ENCODE measurements around the gene PROZ.
"Not testable (repeated sequence)": the region's sequence is repeated elsewhere in the genome, so short reads cannot be mapped to it uniquely, and the experiment has no call there.

PROZ gene

GRCh38 chr13:113157929-113158747 is at the start of gene PROZ:
Gene PROZ, plus strand, starts transcription at chr13:113158648. Its CDS starts 13 bp downstream, at chr13:113158661.
- no peak for DNase-seq

- no peak for DNase-seq
Observed at GRCh38 chr13:113109151-113110047, 49.0 kb upstream of the PROZ start.

DNA sequence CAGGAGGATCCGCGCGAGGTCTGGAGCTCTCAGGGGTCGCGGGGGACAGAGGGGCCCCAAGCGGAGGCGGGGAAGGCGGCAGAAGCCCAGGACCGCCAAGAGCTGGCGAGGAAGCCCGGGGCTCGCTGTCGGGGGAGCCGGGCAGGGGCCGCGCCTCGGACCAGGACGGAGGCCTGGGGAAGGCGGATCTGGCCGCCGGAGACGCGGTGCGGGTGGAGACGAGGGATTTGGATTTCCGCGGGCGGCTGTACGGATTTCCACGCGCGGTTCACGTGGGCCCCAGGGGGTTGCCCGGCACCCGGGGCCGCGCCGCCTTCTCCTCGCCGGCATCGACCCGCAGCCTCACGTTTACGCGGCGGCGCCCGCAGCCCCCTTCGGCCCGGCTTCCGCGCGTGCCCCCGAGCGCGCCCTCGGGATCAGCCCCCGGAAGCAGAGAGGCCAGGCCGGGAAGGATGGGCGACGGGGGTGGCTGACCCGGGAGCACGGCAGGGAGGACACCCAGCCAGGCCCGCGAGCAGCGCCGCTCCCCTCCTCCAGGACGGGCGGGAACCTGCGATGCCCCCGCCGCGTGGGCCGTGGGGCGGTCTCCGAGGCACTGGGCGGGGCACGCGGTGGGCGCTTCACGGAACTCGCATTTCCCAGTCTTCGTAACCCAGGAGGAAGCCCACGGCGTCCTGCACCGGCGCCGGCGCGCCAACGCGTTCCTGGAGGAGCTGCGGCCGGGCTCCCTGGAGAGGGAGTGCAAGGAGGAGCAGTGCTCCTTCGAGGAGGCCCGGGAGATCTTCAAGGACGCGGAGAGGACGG is 48.2 kb upstream of the PROZ start:
- peak; percentile 17 for DNase-seq

- no peak for DNase-seq
Observed at GRCh38 chr13:113110852-113111315, 47.6 kb upstream of the PROZ start.

GRCh38 chr13:113111821-113112220 is 46.6 kb upstream of the PROZ start:
- not testable (repeated sequence) for DNase-seq

- not testable (repeated sequence) for DNase-seq
Observed at GRCh38 chr13:113112475-113112874, 46.0 kb upstream of the PROZ start.

DNA sequence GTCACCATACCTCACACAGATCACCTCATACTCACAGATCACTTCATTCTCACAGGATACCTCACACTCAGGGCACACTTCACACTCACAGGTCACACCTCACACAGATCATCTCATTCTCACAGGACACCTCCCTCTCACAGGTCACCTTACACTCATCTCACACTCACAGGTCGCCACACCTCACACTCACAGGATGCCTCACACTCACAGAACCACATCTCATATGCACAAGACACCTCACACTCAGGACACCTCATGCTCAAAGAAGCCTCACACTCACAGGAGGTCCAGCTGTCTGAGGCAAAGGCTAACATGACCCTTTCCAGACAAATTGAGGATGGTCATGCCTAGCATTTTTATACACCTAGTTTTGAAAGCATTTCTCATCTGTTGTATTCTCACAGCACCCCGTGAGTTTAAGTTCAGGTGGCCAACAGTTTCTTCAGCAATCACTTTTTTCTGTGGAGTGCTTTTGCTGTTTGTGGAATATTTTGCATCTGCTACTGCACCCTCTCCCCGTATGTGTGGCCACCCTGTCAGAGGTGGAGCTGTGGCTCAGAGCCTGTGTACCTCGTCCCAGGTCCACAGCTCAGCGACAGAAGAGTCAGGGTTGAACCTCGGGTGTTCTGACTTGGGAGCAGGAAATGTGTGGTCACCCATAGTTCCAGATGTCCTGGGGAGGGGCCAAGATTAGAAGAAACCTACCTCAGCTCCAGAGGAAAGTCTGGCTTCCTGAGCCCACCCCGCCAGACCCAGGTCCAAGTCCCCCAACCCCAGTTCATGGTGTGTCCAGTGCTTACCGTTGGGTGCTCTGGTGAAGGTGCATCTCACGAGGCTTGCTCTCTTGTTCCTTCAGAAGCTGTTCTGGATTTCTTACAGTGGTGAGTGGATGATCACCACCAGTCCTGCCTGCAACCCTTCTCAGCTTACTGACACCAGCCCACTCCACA is 45.3 kb upstream of the PROZ start:
- no peak for DNase-seq

DNA sequence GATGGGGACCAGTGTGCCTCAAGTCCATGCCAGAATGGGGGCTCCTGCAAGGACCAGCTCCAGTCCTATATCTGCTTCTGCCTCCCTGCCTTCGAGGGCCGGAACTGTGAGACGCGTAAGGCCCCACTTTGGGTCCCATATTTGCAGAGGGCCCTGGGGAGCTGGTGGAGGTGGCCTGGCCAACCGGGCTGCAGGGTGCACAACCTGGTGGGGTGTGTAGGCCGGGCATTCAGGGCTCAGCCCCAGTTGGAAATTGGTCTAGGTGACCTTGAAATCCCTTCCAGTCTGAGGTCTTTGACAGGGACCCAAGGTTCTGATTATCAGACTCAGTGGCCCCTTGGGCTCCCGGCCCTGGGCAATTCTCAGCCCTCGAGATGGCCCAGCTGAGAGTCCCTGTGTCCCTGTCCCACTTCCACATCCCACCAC is 44.6 kb upstream of the PROZ start:
- no peak for DNase-seq

GRCh38 chr13:113114511-113115362 is 43.7 kb upstream of the PROZ start:
- no peak for DNase-seq

GRCh38 chr13:113115363-113116205 is 42.9 kb upstream of the PROZ start:
- DNase-seq = no peak

GRCh38 chr13:113116206-113116800 is 42.1 kb upstream of the PROZ start:
- DNase-seq = no peak

- DNase-seq = no peak
Observed at GRCh38 chr13:113116871-113117271, 41.6 kb upstream of the PROZ start.

- no peak for DNase-seq
Observed at GRCh38 chr13:113117335-113117872, 41.0 kb upstream of the PROZ start.

DNA sequence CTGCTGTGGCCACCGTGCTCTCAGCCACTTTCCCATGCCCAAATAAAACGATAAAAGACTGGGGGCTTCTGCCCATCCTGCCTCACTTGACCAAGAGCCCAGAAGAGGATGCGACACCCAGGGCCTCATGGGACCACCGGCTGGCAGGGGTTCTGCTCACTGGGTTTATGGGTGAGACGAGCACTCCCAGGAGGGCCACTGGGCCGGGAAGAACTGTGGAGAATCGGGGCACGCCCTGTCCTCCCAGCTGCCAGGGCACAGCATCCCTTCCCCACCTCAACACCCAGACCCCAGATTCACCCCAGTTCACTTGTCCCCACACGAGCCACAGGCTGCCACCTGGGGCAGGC is 40.6 kb upstream of the PROZ start:
- no peak for DNase-seq

DNA sequence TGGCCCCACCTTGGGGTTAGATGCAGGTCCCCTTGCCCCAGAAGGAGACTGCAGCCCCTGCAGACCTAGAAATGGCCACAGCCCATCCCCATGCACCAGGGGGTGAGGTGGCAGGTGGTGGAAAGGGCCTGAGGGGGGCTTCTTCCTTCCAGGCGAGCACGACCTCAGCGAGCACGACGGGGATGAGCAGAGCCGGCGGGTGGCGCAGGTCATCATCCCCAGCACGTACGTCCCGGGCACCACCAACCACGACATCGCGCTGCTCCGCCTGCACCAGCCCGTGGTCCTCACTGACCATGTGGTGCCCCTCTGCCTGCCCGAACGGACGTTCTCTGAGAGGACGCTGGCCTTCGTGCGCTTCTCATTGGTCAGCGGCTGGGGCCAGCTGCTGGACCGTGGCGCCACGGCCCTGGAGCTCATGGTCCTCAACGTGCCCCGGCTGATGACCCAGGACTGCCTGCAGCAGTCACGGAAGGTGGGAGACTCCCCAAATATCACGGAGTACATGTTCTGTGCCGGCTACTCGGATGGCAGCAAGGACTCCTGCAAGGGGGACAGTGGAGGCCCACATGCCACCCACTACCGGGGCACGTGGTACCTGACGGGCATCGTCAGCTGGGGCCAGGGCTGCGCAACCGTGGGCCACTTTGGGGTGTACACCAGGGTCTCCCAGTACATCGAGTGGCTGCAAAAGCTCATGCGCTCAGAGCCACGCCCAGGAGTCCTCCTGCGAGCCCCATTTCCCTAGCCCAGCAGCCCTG is 40.0 kb upstream of the PROZ start:
- no peak for DNase-seq

DNA sequence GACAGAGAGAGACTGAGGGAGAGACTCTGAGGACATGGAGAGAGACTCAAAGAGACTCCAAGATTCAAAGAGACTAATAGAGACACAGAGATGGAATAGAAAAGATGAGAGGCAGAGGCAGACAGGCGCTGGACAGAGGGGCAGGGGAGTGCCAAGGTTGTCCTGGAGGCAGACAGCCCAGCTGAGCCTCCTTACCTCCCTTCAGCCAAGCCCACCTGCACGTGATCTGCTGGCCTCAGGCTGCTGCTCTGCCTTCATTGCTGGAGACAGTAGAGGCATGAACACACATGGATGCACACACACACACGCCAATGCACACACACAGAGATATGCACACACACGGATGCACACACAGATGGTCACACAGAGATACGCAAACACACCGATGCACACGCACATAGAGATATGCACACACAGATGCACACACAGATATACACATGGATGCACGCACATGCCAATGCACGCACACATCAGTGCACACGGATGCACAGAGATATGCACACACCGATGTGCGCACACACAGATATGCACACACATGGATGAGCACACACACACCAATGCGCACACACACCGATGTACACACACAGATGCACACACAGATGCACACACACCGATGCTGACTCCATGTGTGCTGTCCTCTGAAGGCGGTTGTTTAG is 39.2 kb upstream of the PROZ start:
- DNase-seq = no peak

GRCh38 chr13:113119822-113120189 is 38.6 kb upstream of the PROZ start:
- no peak for DNase-seq

All from CD4-positive, alpha-beta T cell treated with Interleukin-12 subunit alpha and Interleukin-12 subunit beta, for 1 hour (primary cell).